B cell (primary cell): Measurements from ENCODE around the gene BMPR1A.

Experiments
- CTCF ChIP-seq: fragments of 200-600 bp; IDR thresholded peaks from one replicate; pipeline ENCODE4 v1.8.0; 2022; ENCODE audit warnings: antibody characterized with exemption, mild to moderate bottlenecking
- EZH2 ChIP-seq: IDR thresholded peaks from 2 replicates; pipeline ENCODE4 v1.6.1; 2012; ENCODE audit warnings: borderline replicate concordance, low read depth, mild to moderate bottlenecking, moderate library complexity, low read length; ENCODE audit not compliant: insufficient read depth, poor library complexity, severe bottlenecking

- TF ChIP-seq CTCF (no peak), EZH2 (no peak)
Observed at GRCh38 chr10:86798025-86798424, 41.6 kb downstream of the BMPR1A start.
